A673 (cell line): Measurements from ENCODE around the gene STEAP3.

Source experiments
- EZH2 ChIP-seq: fragments of 200-600 bp; sonication (generic); IDR thresholded peaks from 2 replicates; pipeline ENCODE4 v1.6.1; 2017; ENCODE audit warnings: borderline replicate concordance, low read depth, mild to moderate bottlenecking, mixed read lengths, antibody characterized with exemption, low read length; ENCODE audit not compliant: poor library complexity, severe bottlenecking
- TF ChIP-seq, protein P1 (sequence below): fragments of 300-800, 200-600 bp; sonication (generic); conservative IDR thresholded peaks from 2 replicates; pipeline ENCODE4 v1.5.1; 2017; ENCODE audit warnings: low read depth, mild to moderate bottlenecking, antibody characterized with exemption, low read length, moderate library complexity, mixed read lengths

- TF ChIP-seq, protein P1, sequence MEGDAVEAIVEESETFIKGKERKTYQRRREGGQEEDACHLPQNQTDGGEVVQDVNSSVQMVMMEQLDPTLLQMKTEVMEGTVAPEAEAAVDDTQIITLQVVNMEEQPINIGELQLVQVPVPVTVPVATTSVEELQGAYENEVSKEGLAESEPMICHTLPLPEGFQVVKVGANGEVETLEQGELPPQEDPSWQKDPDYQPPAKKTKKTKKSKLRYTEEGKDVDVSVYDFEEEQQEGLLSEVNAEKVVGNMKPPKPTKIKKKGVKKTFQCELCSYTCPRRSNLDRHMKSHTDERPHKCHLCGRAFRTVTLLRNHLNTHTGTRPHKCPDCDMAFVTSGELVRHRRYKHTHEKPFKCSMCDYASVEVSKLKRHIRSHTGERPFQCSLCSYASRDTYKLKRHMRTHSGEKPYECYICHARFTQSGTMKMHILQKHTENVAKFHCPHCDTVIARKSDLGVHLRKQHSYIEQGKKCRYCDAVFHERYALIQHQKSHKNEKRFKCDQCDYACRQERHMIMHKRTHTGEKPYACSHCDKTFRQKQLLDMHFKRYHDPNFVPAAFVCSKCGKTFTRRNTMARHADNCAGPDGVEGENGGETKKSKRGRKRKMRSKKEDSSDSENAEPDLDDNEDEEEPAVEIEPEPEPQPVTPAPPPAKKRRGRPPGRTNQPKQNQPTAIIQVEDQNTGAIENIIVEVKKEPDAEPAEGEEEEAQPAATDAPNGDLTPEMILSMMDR = no peak
- TF ChIP-seq EZH2 = no peak
These were observed 914 bp downstream of the STEAP3 start for GRCh38 chr2:119224391-119225104.
